Kidney (tissue), 14 donors: ENCODE data around the gene STK11. TPM values are rescaled to one million over a fixed set of nuclear protein-coding genes. Genes with fewer than 3 reads are reported as not detected.

Source experiments
- DNase-seq, 5 donors: peaks; one replicate each; pipeline ENCODE4 v3.0.0-alpha.2; 2013 to 2020
- FAIRE-seq: peaks from 2 replicates; lab custom pipeline; 2012; peaks lifted over from hg19 to GRCh38; lab: Jason Lieb, UNC
- H3K27ac ChIP-seq, 2 donors: one replicate each; pipeline ENCODE4 v1.7.0; 2013; ENCODE audit warnings: low read depth in 2 of 2, low read length in 2 of 2, inconsistent platforms in 1 of 2
- H3K27me3 ChIP-seq: one replicate; pipeline ENCODE4 v1.7.1; 2013; ENCODE audit warnings: low read length, inconsistent platforms; ENCODE audit not compliant: control insufficient read depth, insufficient read depth
- H3K36me3 ChIP-seq, 3 donors: one replicate each; pipeline versions ENCODE4 v1.7.0 to v1.7.1; 2013; ENCODE audit warnings: low read length in 3 of 3, control low read depth in 1 of 3, inconsistent platforms in 1 of 3; ENCODE audit not compliant: insufficient read depth in 3 of 3, control insufficient read depth in 2 of 3
- H3K4me1 ChIP-seq, 3 donors: one replicate each; pipeline versions ENCODE4 v1.7.0 to v1.7.1; 2013; ENCODE audit warnings: low read length in 3 of 3, inconsistent platforms in 1 of 3, low read depth in 1 of 3; ENCODE audit not compliant: control insufficient read depth in 2 of 3, insufficient read depth in 2 of 3
- H3K4me3 ChIP-seq, 3 donors: one replicate each; pipeline versions ENCODE4 v1.7.0 to v1.8.1; 2013; ENCODE audit warnings: low read length in 3 of 3, control low read depth in 1 of 3, inconsistent platforms in 1 of 3
- H3K9ac ChIP-seq, 3 donors: one replicate each; pipeline versions ENCODE4 v1.7.0 to v1.7.1; 2013; ENCODE audit warnings: low read length in 3 of 3, control low read depth in 1 of 3, inconsistent platforms in 1 of 3
- H3K9me3 ChIP-seq, 3 donors: one replicate each; pipeline versions ENCODE4 v1.7.0 to v1.7.1; 2013; ENCODE audit warnings: low read length in 3 of 3, control low read depth in 1 of 3, inconsistent platforms in 1 of 3; ENCODE audit not compliant: control insufficient read depth in 2 of 3, insufficient read depth in 1 of 3
- intact Hi-C: fragments of 100-400 bp; cut with DNase I; formaldehyde crosslinking; loops from one replicate; pipeline ENCODE4 v1.11.1; 2022
- polyA plus RNA-seq: library from polyadenylated mRNA; stranded (reverse); fragments of 350-450 nt; fragmentation: Illumina TruSeq; extraction: RNeasy Lipid Tissue Mini Kit (QIAGEN cat#74804); gene quantifications from one replicate; pipeline ENCODE4 v1.2.3, GENCODE V29; 2014; ENCODE audit warnings: low read depth, low replicate concordance; ENCODE audit not compliant: insufficient read depth
- total RNA-seq: library from RNA; stranded (reverse); fragmentation: NEBNext Ultra II Directional; extraction: Animal tissue kit (Norgen Biotek cat#: 25700); gene quantifications from one replicate; pipeline ENCODE4 v1.2.1, GENCODE V29; 2021
- TF ChIP-seq, protein P1 (sequence below): IDR thresholded peaks from 3 replicates; pipeline ENCODE4 v1.5.1; 2012; ENCODE audit warnings: mild to moderate bottlenecking, moderate library complexity, borderline replicate concordance; ENCODE audit not compliant: insufficient read depth; ENCODE audit errors: extremely low read depth
- donor health status: control.
- donor health status: control.
- donor health status: control.
- donor health status: control.
- donor health status: control.
- donor health status: DM: yes; HTN: yes; CAD: no.
- donor health status: Normal renal cell carcinoma (clear cell type).

The STK11 gene
- total and polyA plus RNA-seq, 2 donors from 2014 or later: 40.7 to 57.7 TPM

DNA sequence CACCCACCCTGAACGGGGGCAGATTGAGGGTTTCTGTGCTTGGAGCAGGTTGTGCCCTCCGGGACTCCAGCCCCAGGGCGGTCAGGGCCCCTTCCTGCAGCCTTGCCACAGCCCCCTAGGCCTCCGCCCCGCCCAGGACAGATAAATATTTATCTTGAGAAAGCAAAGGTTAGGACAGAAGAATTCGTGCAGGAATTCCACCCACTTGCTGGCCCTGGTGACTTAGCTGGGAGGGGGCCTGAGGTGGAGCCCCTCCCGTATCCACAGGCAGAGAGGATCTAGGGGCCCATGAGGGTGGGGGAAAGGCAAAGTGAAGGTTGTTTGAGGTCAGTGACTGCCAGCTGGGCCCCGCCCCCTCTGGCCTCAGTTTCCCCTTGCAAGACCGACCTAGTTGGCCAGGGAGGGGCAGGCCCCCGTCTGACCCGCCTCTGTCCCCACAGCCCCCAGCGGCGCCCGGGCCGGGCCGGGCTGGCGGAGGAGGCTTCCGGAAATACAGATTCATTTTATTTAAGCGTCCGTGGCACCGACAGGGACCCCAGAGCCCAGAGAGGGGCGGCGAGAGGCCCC lies 48.0 kb downstream of the STK11 start:
- Histone ChIP-seq H3K36me3 (peaks cover 5 to 34% (median 17%) of the 10 kb centered on the region in 3 donors), H3K4me1 (peaks cover 0 to 45% (median 6%) of the 10 kb centered on the region in 3 donors)
- FAIRE-seq: no peak

DNA sequence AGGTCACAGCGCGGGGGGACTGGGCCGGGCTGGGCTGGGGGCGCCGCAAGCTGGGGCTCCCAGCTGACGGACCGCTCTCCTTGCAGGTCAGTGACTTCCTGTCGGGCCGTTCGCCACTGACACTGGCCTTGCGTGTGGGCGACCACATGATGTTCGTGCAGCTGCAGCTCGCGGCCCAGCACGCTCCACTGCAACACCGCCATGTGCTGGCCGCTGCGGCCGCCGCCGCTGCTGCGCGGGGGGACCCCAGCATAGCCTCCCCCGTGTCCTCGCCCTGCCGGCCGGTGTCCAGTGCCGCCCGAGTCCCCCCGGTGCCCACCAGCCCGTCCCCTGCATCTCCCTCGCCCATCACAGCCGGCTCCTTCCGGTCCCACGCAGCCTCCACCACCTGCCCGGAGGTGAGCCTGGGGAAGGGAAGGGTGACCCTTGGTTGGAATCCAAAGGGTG lies 48.5 kb downstream of the STK11 start:
- TF ChIP-seq, protein P1, sequence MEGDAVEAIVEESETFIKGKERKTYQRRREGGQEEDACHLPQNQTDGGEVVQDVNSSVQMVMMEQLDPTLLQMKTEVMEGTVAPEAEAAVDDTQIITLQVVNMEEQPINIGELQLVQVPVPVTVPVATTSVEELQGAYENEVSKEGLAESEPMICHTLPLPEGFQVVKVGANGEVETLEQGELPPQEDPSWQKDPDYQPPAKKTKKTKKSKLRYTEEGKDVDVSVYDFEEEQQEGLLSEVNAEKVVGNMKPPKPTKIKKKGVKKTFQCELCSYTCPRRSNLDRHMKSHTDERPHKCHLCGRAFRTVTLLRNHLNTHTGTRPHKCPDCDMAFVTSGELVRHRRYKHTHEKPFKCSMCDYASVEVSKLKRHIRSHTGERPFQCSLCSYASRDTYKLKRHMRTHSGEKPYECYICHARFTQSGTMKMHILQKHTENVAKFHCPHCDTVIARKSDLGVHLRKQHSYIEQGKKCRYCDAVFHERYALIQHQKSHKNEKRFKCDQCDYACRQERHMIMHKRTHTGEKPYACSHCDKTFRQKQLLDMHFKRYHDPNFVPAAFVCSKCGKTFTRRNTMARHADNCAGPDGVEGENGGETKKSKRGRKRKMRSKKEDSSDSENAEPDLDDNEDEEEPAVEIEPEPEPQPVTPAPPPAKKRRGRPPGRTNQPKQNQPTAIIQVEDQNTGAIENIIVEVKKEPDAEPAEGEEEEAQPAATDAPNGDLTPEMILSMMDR: no peak
- intact Hi-C loops: no loop called here
- Histone ChIP-seq H3K27me3 (no peaks in the 10 kb centered on the region), H3K36me3 (peaks cover 5 to 34% (median 17%) of the 10 kb centered on the region in 3 donors), H3K9ac (peak overlapping the region in 1 of 3 donors; percentile 62), H3K27ac (peak overlapping the region; percentile 97), H3K4me3 (no peak overlapping the region), H3K9me3 (no peaks in the 10 kb centered on the region), H3K4me1 (peaks cover 0 to 48% (median 10%) of the 10 kb centered on the region in 3 donors)
- FAIRE-seq (no peak), DNase-seq (peak in 1 of 5 donors; percentile 90)

More for the DNA sequence above, 48.0 kb downstream of the STK11 start:
- TF ChIP-seq, protein P1: no peak
- Histone ChIP-seq H3K4me3 (peak overlapping the region in 1 of 3 donors; percentile 54), H3K27ac (peak overlapping the region; percentile 97), H3K27me3 (no peaks in the 10 kb centered on the region), H3K9ac (peak overlapping the region in 1 of 3 donors; percentile 73), H3K9me3 (no peaks in the 10 kb centered on the region)
- DNase-seq: peak in 2 of 5 donors; percentile 69 to 90
- intact Hi-C loops: no loop called here

DNA sequence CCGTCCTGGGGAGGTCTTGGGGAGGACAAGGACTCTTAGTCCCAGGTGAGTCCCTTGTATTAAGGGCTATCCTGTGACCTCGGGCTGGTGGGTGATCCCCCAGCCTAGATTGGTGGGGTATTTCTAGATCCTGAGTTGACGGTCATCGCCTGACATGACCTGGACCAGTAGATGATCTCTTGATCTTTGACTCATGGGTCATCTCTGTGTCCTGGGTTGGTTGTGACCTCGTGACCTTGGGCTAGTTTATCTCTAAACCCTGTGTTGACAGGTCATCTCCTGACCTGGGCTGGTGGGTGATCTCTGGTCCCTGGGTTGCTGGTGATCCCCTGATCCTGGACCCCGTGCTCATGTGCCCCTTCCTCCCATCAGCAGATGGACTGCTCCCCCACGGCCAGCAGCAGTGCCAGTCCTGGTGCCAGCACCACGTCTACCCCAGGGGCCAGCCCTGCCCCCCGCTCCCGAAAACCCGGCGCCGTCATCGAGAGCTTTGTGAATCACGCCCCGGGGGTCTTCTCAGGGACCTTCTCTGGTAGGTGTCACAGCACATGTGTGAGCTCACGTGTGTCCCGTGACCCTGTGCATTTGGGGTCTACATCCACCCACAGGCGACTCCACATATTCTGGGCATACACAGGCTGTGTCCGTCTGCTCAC lies 49.1 kb downstream of the STK11 start:
- TF ChIP-seq, protein P1: no peak
- Histone ChIP-seq H3K4me1 (peaks cover 0 to 54% (median 15%) of the 10 kb centered on the region in 3 donors), H3K4me3 (no peak overlapping the region)

More for the DNA sequence above, 49.1 kb downstream of the STK11 start:
- FAIRE-seq (no peak), DNase-seq (no peak)
- Histone ChIP-seq H3K9ac (peak overlapping the region in 2 of 3 donors; percentile 2 to 62), H3K9me3 (no peaks in the 10 kb centered on the region), H3K27me3 (no peaks in the 10 kb centered on the region), H3K27ac (peak overlapping the region; percentile 97), H3K36me3 (peaks cover 5 to 34% (median 17%) of the 10 kb centered on the region in 3 donors)
- intact Hi-C loops: no loop called here
